Muscle layer of duodenum (tissue), 2 donors: ENCODE measurements around the gene RAB6A.

Experiments
- H3K27ac ChIP-seq: one replicate; pipeline ENCODE4 v1.7.0; 2013; ENCODE audit warnings: mild to moderate bottlenecking, low read length
- H3K27me3 ChIP-seq: one replicate; pipeline ENCODE4 v1.7.0; 2013; ENCODE audit warnings: low read depth, mild to moderate bottlenecking, control low read depth, low read length
- H3K36me3 ChIP-seq, 2 donors: one replicate each; pipeline ENCODE4 v1.7.0; 2013; ENCODE audit warnings: low read length in 2 of 2, control low read depth in 1 of 2, mild to moderate bottlenecking in 1 of 2; ENCODE audit not compliant: insufficient read depth in 2 of 2, control insufficient read depth in 1 of 2
- H3K4me1 ChIP-seq, 2 donors: one replicate each; pipeline ENCODE4 v1.7.0; 2013; ENCODE audit warnings: low read length in 2 of 2, mild to moderate bottlenecking in 2 of 2, control low read depth in 1 of 2, moderate library complexity in 1 of 2; ENCODE audit not compliant: insufficient read depth in 2 of 2, control insufficient read depth in 1 of 2
- H3K4me3 ChIP-seq, 2 donors: one replicate each; pipeline ENCODE4 v1.7.0; 2013; ENCODE audit warnings: low read length in 2 of 2, low read depth in 1 of 2, mild to moderate bottlenecking in 1 of 2
- H3K9me3 ChIP-seq, 2 donors: one replicate each; pipeline ENCODE4 v1.7.0; 2013; ENCODE audit warnings: low read length in 2 of 2, control low read depth in 1 of 2, mild to moderate bottlenecking in 1 of 2; ENCODE audit not compliant: control insufficient read depth in 1 of 2
- donor health status: healthy.

Gene RAB6A

DNA sequence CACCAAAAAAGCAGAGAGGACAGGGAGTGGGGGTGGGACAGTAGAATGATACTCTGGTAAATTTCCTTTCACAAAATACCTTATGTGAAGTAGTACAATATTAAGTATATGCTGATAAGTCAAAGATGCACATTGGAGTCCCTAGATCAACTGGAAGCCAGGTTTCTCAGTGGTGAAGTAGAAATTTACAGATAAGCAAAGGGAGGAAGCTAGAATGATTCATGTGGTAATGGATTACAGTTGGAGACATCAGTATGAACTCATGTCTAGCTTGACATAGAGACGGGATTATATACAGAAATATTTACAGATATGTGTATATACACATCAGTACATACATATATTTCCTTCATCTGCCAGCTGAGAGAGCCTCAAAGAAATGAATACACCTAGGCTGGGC is 93.0 kb downstream of the RAB6A start:
- Histone ChIP-seq H3K27me3 (no peaks in the 10 kb centered on the region), H3K9me3 (no peaks in the 10 kb centered on the region), H3K4me1 (peaks cover 0 to 5% of the 10 kb centered on the region in 2 donors), H3K4me3 (no peak overlapping the region), H3K36me3 (no peaks in the 10 kb centered on the region), H3K27ac (no peak overlapping the region)

DNA sequence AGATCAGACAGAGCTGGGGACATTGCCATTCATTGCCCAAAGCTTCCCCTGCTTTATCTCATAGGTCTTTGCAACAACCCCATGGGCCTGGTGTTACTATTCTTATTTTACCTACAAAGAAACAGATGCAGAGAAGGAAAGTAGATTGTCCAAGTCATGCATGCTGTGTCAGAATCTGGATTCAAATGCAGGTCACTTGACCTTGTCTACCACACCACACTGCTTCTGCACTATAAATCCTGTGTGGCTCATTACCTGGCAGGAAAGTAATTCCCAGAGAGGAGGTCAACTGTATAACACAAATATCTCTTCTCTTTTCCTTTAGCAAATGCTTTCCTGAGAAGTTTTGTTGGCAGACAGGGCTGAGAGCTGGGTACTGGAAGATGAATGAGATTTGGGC is 96.0 kb downstream of the RAB6A start:
- Histone ChIP-seq H3K36me3 (no peaks in the 10 kb centered on the region), H3K27ac (no peak overlapping the region), H3K9me3 (no peaks in the 10 kb centered on the region), H3K4me3 (no peak overlapping the region), H3K27me3 (no peaks in the 10 kb centered on the region), H3K4me1 (peaks cover 0 to 18% of the 10 kb centered on the region in 2 donors)

DNA sequence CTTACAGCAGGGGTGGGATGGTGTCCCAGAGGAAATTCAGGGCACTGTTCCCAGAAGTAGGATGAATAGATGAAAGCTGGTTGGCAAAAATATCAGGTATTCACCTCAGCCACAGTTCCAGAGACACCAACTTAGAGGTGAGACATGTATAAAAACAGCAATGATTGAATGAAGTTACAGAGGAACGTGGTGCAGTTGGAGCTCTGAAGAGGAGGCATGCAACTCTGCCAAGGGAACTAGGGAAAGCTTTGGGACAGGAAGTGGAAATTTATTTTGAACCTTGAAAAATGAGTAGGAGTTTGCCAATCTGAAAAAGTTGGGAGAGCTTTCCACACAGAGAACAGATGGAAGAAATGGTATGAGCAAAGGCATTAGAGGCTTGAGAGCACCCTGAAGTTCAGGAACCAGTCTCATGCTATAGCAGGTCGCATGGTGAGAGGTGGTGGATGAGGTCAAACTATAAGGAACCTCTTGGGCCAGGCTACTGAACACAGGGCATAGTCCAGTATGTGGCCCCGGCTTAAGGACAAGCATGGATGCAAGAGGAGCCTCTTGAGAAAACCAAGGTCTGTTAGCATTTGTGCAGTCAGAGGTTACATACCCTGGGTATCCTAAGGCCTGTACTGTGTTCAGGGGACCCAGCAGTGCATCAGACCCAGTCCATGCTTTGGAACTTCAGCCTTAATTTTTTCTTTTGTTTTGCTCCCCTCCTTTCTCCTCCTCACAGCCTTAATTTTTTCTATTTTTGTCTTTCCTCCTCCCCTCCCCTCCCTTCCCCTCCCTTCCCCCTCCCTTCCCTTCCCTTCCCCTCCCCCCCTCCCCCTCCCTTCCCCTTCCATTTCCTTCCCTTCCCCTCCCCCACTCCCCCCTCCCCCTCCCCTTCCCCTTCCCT is 97.0 kb downstream of the RAB6A start:
- H3K9me3 ChIP-seq = no peaks in the 10 kb centered on the region

DNA sequence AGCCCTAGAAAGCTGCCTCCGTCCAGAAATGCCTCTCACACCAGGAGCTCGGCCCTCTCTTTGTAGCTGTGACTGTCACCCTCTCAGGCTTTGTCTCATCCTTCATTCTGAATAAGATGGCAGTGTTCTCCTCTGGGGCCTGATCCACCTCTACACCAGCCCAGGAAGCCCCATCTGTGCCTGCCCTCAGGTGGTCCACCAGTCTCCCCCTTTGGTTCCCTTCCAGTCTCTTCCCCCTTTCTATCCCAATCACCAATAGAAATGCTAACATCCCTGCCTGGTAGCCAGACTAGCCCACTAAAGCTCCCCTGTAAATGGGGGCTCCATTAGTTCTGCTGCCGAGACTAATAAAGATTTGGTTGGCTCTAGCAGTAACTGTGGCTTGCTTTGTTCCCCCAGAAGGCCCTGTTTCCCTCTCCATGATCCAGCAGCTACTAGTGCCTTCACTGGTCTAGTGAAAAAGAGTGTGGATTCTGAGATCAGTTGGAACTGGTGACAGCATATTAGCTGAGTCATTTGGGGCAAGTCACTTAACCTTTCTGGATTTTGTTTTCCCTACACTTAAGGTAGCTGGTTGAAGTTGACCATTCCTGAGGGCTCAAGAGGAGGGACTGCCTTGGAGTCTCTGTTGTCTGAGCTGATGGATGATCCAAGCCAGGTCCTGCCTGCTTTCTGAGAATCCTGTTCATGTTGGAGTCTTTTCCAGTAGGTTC is 98.3 kb downstream of the RAB6A start:
- Histone ChIP-seq H3K27ac (no peak overlapping the region), H3K4me1 (peaks cover 0 to 18% of the 10 kb centered on the region in 2 donors)

More for the DNA sequence above, 97.0 kb downstream of the RAB6A start:
- H3K36me3 ChIP-seq = no peaks in the 10 kb centered on the region
- H3K27me3 ChIP-seq = no peaks in the 10 kb centered on the region
- no peak overlapping the region for H3K4me3 ChIP-seq
- peaks cover 0 to 18% of the 10 kb centered on the region in 2 donors for H3K4me1 ChIP-seq
- no peak overlapping the region for H3K27ac ChIP-seq

DNA sequence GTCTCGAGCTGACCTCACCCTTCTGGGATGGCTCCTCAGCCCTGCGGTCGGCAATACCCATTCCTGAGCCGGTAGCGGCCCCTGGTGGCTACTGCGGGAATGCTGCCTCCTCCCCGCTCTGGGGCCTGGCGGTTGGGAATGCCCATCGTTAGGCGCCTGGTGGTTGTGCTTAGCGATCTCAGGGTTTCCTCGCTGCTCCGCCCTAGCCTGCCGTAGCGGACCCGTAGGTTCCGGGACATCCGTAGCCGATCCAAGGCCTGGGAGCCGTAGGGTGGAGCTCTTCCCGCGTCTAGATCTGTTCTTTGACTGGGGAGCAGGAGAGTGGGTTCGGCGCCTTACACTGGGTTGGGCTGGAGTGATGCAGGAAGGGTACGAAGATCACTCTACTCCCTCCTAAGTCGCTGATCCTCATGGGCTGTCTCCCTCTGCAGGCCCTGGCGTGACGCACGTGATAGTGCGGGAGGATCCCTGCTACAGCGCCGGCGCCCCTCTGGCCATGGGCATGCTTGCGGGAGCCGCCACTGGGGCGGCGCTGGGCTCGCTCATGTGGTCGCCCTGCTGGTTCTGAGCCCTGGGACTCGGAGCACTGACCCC is 99.7 kb downstream of the RAB6A start:
- peak overlapping the region; percentile 42 to 55 for H3K4me3 ChIP-seq
- H3K4me1 ChIP-seq = peaks cover 0 to 18% of the 10 kb centered on the region in 2 donors
- H3K36me3 ChIP-seq = no peaks in the 10 kb centered on the region
- no peaks in the 10 kb centered on the region for H3K9me3 ChIP-seq
- no peak overlapping the region for H3K27ac ChIP-seq
- no peaks in the 10 kb centered on the region for H3K27me3 ChIP-seq

More for the DNA sequence above, 98.3 kb downstream of the RAB6A start:
- H3K27me3 ChIP-seq = no peaks in the 10 kb centered on the region
- H3K4me3 ChIP-seq = no peak overlapping the region
- H3K36me3 ChIP-seq = no peaks in the 10 kb centered on the region
- H3K9me3 ChIP-seq = no peaks in the 10 kb centered on the region

DNA sequence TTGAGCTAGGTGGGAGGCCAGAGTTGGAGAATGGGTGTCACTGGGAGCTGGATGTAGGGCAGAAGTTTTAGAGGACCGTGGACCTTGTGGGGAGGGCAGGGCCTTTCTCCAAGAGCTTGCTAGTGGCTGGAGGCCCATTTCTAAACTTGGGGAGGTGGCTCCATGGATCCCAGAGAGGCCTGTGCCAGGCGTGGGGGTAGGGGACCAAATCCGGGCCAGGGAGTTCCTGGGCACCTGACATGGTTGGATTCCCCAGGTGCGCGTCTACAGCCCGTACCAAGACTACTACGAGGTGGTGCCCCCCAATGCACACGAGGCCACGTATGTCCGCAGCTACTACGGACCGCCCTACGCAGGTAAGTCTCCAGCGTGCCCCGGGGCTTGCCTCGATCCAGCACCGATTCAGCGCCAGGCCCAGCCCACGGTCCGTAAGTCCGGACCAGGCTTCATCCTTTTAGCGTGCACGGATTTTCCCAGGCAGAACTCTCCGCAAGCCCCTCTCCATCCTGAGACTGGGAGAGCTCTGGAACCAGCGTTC is 100.3 kb downstream of the RAB6A start:
- Histone ChIP-seq H3K27me3 (no peaks in the 10 kb centered on the region), H3K9me3 (no peaks in the 10 kb centered on the region), H3K27ac (no peak overlapping the region), H3K4me1 (peaks cover 0 to 18% of the 10 kb centered on the region in 2 donors), H3K4me3 (peak overlapping the region; percentile 42 to 55), H3K36me3 (no peaks in the 10 kb centered on the region)

DNA sequence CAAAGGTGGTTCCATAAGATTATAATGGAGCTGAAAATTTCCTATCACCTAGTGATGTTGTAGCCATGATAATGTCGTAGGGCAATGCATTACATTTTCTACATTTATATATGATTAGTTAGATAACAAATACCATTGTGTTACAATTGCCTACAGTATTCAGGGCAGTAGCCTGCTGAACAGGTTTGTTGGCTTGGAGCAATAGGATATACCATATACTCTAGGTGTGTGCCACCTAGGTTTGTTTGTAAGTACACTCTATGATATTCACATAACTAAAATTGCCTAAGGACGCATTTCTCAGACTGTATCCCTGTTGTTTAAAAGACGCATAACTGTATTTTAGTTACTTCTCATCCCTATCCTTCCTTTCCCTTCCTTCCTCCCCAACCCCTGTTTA is 100.9 kb downstream of the RAB6A start:
- Histone ChIP-seq H3K27me3 (no peaks in the 10 kb centered on the region), H3K4me3 (no peak overlapping the region), H3K9me3 (no peaks in the 10 kb centered on the region), H3K4me1 (peaks cover 0 to 18% of the 10 kb centered on the region in 2 donors), H3K36me3 (no peaks in the 10 kb centered on the region), H3K27ac (no peak overlapping the region)

DNA sequence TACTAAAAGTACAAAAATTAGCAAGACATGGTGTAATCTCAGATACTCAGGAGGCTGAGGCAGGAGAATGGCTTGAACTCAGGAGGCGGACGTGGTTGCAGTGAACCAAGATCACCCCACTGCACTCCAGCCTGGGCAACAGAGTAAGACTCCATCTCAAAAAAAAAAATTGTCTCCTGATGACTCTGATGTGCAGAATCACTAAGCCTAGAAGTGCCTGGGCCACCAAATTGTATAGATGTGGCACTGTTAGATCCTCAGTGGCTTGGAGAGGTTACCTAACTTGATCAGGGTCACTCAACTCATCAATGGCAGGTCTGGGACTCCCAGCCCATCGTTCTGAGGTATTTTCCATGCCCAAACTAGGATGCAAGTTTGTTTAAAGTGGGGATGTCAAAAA is 103.9 kb downstream of the RAB6A start:
- peaks cover 0 to 14% of the 10 kb centered on the region in 2 donors for H3K4me1 ChIP-seq
- H3K4me3 ChIP-seq = no peak overlapping the region
- no peaks in the 10 kb centered on the region for H3K9me3 ChIP-seq
- no peaks in the 10 kb centered on the region for H3K36me3 ChIP-seq
- H3K27ac ChIP-seq = no peak overlapping the region
- no peaks in the 10 kb centered on the region for H3K27me3 ChIP-seq

DNA sequence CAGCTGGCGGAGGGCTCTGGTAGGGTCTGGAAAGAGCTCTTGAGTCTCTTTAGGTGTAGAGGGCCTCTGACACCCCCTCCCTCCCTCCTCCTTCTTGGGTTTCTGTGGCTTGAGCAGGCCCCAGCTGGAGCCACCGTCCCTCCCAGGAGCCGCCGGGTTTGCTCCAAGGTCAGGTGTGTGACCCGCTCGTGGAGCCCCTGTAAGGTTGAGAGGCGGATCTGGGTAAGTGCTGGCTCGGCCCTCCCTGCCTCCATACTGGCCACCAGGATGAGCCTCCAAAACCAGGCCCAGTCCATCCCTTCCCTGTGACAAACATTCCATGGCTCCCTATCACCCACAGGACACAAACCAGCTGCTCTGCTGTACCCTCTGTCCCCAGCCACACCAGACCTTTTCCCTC is 105.2 kb downstream of the RAB6A start:
- no peak overlapping the region for H3K4me3 ChIP-seq
- no peaks in the 10 kb centered on the region for H3K9me3 ChIP-seq
- H3K27me3 ChIP-seq = no peaks in the 10 kb centered on the region
- no peaks in the 10 kb centered on the region for H3K36me3 ChIP-seq
- no peak overlapping the region for H3K27ac ChIP-seq
- H3K4me1 ChIP-seq = peaks cover 0 to 6% of the 10 kb centered on the region in 2 donors

DNA sequence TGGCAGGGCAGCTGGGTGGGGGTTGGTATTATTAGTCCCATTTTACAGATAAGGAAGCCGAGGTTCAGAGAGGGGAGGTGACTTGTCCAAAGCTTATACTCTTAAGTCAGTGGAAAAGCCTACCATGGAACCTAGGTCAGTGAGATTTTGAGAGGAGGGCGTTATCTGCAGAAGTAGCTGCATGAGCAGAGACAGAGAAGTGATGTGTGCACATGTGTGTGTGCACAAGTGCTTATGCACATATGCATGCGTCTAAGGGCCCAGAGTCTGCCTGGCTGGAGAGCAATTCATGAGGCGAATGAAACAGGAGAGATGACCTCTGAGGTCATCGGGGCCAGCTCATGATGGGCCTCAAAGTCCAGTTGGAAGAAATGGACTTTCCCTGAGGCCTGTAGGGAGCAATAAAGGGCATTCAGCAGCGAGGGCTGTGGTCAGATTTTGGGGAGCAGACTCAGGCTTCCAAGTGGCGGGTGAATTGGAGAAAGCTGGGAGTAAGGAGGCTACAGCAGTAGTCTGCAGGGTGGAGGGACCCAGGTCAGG is 106.3 kb downstream of the RAB6A start:
- Histone ChIP-seq H3K9me3 (no peaks in the 10 kb centered on the region), H3K4me1 (no peaks in the 10 kb centered on the region), H3K27ac (no peak overlapping the region), H3K4me3 (no peak overlapping the region), H3K27me3 (no peaks in the 10 kb centered on the region), H3K36me3 (no peaks in the 10 kb centered on the region)

DNA sequence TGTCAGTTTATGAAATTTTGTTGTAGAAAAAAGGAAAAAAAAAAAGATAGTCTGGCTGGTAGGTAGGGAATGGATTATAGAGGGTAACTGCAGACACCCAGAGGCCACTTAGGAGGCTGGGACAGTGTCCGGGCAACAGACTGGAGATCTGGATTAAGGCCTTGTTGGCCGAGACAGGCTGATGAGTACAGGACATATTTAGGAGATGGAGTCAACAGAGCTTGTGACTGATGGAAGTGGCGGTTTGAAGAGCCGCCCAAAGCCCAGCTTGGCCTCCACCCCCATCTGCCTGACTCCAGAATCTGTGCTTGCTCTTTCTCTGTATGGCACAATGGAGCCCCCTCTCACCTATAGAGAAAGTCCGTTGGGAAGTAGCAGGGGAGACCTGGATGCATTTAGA is 106.9 kb downstream of the RAB6A start:
- Histone ChIP-seq H3K4me1 (no peaks in the 10 kb centered on the region), H3K27ac (no peak overlapping the region), H3K36me3 (no peaks in the 10 kb centered on the region), H3K4me3 (no peak overlapping the region), H3K27me3 (no peaks in the 10 kb centered on the region), H3K9me3 (no peaks in the 10 kb centered on the region)
